Activated CD8-positive, alpha-beta memory T cell treated with anti-CD3 and anti-CD28 coated beads, Interleukin-2, amount 50 U/mL, for 48 hours (primary cell): ENCODE results near the gene PLIN4.

ENCODE experiments used
- DNase-seq: peaks from one replicate; pipeline ENCODE4 v3.0.0-alpha.2; 2020

PLIN4 gene

GRCh38 chr19:4523306-4524110, 5.2 kb upstream of the PLIN4 start:
- peak; percentile 71 for DNase-seq

- no peak for DNase-seq
Measured at GRCh38 chr19:4522291-4523002, 4.2 kb upstream of the PLIN4 start.

- no peak for DNase-seq
Measured at GRCh38 chr19:4521888-4522242, 3.6 kb upstream of the PLIN4 start.

- no peak for DNase-seq
Measured at GRCh38 chr19:4521170-4521887, 3.0 kb upstream of the PLIN4 start.

- DNase-seq, result no peak
Measured at GRCh38 chr19:4519521-4520277, 1.4 kb upstream of the PLIN4 start.

- no peak for DNase-seq
Measured at GRCh38 chr19:4519172-4519496, 848 bp upstream of the PLIN4 start.

- DNase-seq, result no peak
Measured at GRCh38 chr19:4517451-4518057, 732 bp downstream of the PLIN4 start.

- DNase-seq, result no peak
Measured at GRCh38 chr19:4516939-4517300, 1.4 kb downstream of the PLIN4 start.

- DNase-seq, result no peak
Measured at GRCh38 chr19:4516199-4516938, 1.9 kb downstream of the PLIN4 start.

- DNase-seq, result no peak
Measured at GRCh38 chr19:4515732-4516131, 2.6 kb downstream of the PLIN4 start.

GRCh38 chr19:4513248-4513647, 5.0 kb downstream of the PLIN4 start:
- DNase-seq, result no peak

- no peak for DNase-seq
Measured at GRCh38 chr19:4512070-4512469, 6.2 kb downstream of the PLIN4 start.

GRCh38 chr19:4511300-4512054, 6.8 kb downstream of the PLIN4 start:
- DNase-seq, result no peak

- DNase-seq, result no peak
Measured at GRCh38 chr19:4510435-4511255, 7.6 kb downstream of the PLIN4 start.

- no peak for DNase-seq
Measured at GRCh38 chr19:4508698-4509097, 9.6 kb downstream of the PLIN4 start.

- DNase-seq, result no peak
Measured at GRCh38 chr19:4507804-4508203, 10.5 kb downstream of the PLIN4 start.

- no peak for DNase-seq
Measured at GRCh38 chr19:4507150-4507452, 11.2 kb downstream of the PLIN4 start.

- DNase-seq, result no peak
Measured at GRCh38 chr19:4506449-4507149, 11.7 kb downstream of the PLIN4 start.

- no peak for DNase-seq
Measured at GRCh38 chr19:4505570-4506448, 12.5 kb downstream of the PLIN4 start.
